GM18868 (cell line): Measurements from ENCODE around the gene EMX1.

Source experiments
- ATAC-seq: cut with Tn5 transposase; IDR thresholded peaks from one replicate; pipeline ENCODE4 v1.9.1; 2021; ENCODE audit warnings: mild to moderate bottlenecking, moderate library complexity; ENCODE audit not compliant: unreplicated experiment

The EMX1 gene

GRCh38 chr2:72924353-72925240, 7.3 kb downstream of the EMX1 start:
- ATAC-seq, result no peak

- ATAC-seq, result no peak
These were observed 8.1 kb downstream of the EMX1 start for GRCh38 chr2:72925328-72925943.

- no peak for ATAC-seq
These were observed 9.0 kb downstream of the EMX1 start for GRCh38 chr2:72926368-72926767.

GRCh38 chr2:72926811-72927465, 9.6 kb downstream of the EMX1 start:
- ATAC-seq, result no peak

- no peak for ATAC-seq
These were observed 10.6 kb downstream of the EMX1 start for GRCh38 chr2:72927619-72928550.

GRCh38 chr2:72929010-72929409, 11.7 kb downstream of the EMX1 start:
- no peak for ATAC-seq

GRCh38 chr2:72931280-72931910, 14.1 kb downstream of the EMX1 start:
- ATAC-seq, result no peak

- no peak for ATAC-seq
These were observed 14.9 kb downstream of the EMX1 start for GRCh38 chr2:72932045-72932740.

- ATAC-seq, result no peak
These were observed 15.5 kb downstream of the EMX1 start for GRCh38 chr2:72932805-72933204.

- ATAC-seq, result no peak
These were observed 15.9 kb downstream of the EMX1 start for GRCh38 chr2:72933207-72933606.

GRCh38 chr2:72933646-72934151, 16.4 kb downstream of the EMX1 start:
- ATAC-seq, result no peak

- peak; percentile 71 for ATAC-seq
These were observed 17.6 kb downstream of the EMX1 start for GRCh38 chr2:72934683-72935610.

GRCh38 chr2:72935611-72935957, 18.3 kb downstream of the EMX1 start:
- no peak for ATAC-seq

- ATAC-seq, result no peak
These were observed 19.5 kb downstream of the EMX1 start for GRCh38 chr2:72936660-72937355.

GRCh38 chr2:72937356-72937669, 20.0 kb downstream of the EMX1 start:
- ATAC-seq, result no peak

- ATAC-seq, result no peak
These were observed 21.1 kb downstream of the EMX1 start for GRCh38 chr2:72938455-72938854.

GRCh38 chr2:72940361-72940760, 23.0 kb downstream of the EMX1 start:
- ATAC-seq, result no peak

- no peak for ATAC-seq
These were observed 23.5 kb downstream of the EMX1 start for GRCh38 chr2:72940786-72941185.
